NCI-H2227 (cell line): ENCODE data around the gene NTSR2.
"Not testable (repeated sequence)": the region's sequence is repeated elsewhere in the genome, so short reads cannot be mapped to it uniquely, and the experiment has no call there.

ENCODE experiments used
- DNase-seq: peaks from one replicate; lab custom pipeline; 2025; ENCODE audit not compliant: unreplicated experiment; lab: John Stamatoyannopoulos, UW

NTSR2 gene

DNA sequence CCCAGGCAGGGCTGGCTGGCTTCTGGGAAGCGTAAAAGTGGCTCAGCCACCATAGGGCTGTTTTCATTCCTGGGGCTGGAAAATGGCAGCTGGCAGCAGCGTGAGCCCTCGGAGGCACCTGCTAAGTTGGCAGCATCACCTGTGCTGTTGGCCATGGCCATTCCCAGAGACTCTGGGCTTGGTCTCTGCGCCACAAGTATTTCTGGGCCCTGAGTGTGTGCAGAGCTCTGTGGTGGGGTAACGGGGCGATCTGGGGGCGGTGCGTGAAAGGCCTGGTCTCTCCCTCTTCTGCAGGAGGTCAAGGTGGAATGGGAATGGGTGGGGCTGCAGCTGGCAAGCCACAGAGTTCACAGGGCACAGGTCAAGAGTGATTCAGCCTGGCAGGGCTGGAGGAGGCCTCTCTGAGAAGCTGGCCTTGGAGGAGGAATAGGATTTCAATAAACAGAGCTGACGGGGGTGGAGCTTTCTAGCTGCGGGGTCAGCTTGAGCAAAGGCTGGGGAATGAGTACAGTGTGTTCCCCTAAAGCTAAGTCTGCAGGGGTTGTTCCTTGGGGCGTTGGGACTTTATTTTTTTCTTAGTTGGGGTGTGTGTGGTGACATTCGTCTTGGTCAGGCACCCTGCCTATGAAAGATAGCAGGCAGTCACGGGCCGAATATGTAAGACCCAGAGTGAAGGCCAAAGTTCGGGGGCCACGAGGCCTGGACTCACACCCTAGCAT, 10.3 kb upstream of the NTSR2 start:
- DNase-seq, result no peak

DNA sequence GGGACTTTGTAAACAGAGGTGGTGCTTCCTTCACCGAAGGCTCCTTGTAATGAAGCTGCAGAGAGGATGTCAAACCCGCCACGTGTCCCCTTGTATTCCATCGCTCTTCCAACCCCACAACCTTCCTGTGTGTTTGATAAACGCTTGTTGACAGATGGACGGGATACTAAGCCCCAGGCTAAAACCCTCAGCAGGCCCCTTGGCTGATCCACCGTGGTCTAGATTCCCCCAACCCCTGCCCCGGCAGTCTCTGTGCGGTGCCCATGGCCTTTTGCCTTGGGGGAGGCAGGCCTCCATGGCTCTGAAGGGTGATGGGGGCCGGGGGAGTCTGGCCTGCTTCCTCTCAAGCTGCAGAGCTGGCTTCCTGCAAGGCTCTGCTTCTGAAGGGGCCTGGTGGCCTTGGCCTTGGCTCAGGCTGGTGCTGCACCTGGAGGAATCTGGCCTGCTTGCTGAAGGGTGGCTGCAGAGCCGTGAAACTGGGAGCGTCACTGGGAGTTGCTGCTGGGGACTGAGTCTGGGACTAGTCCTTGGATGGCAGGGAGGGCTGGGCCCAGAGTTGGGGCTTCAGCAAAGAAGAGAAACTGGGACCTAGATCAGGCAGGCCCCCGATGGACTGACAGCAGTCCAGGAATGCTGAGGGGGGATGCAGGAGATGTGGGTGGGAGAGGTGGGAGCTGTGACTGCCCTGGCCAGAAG, 9.6 kb upstream of the NTSR2 start:
- DNase-seq, result no peak

DNA sequence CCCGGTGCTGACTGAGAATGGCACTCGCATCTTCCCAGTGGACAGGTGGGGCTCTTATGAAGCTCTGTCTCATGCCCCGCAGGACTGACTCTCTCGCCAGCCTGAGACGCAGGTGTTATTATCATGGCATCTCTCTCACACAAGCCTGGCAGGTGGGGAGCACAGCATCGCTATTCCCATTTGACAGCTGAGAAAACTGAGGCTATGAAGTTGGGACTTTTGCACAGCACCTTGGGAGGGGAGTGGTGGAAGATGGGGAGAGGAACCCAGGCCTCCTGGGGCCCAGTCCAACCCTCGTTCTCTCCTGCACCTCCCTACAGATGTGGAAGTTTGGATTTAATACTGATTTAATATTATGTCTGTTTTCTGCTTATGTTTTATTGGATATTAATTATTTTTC, 9.0 kb upstream of the NTSR2 start:
- no peak for DNase-seq

DNA sequence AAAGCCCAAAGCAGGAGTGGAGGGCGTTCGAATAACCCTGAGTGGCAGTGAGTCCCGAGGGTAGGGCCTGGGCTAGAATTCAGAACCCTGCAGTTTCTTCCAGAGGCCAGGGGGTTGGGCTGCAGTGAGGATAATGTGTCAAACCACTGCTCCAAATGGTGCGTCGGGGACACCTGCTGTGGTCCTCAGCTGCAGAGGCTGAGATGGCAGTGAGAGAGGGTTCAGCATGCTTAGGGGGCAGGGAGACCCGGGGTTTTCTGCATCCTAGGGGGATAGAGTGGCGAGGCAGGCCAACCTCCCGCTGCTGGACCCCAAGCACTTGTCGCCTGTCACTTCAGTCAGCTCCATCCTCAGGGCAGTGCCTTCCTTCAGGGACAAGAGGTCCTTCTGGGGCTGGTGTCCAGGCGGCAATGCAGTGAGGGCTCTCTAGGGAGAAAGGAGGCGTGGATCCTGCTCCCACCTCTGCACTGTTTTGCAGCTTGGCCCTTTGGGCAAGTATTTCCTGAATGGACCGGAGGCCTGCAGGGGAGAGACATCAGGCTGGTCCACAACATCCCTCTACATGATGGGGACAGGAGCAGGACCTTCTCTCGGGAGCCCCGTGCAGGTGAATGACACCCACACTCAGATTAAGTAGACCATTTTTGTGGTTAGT, 8.4 kb upstream of the NTSR2 start:
- DNase-seq, result no peak

DNA sequence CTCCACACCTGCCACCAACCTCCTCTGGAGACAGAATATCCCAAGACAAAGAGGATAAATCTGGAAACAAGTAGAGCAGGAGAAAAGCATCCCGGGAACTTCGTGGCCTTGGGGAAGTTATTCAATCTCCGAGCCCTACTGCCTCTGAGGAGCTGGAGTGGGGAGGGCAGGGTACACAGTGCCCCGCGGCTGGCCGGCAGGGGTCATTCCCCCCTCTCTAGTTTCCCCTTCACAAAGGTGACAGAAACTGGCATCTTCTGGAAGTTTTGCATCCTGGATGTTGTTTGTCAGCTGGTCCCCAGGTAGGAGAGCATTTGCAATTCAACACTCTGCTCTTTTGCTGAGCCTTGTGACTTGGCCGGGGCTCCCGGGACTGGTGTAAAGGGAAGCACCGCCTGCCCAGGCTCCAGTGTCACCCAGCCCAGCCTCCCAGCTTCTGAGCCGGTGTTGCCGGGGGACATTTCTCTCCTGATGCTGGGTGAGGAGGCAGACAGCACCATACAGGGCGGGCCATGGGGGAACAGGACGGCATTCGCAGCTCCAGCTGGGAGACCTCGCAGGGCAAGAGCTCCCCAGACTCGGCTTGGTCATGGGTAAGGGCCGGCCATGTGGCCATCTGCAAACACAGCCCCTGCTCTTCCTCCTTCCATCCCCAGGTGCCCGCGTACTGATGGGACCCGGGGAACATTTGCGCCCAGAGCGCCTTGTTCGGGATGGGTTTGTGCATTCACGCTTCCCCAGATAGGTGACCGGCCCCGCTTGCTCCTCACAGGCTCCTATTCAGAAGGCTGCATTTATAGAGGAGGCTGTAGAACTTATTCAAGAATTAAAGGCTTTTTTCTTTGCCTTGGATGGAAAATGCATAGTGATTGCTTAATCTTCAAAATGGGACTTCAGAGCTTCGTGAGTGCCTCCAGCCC, 7.4 kb upstream of the NTSR2 start:
- no peak for DNase-seq

DNA sequence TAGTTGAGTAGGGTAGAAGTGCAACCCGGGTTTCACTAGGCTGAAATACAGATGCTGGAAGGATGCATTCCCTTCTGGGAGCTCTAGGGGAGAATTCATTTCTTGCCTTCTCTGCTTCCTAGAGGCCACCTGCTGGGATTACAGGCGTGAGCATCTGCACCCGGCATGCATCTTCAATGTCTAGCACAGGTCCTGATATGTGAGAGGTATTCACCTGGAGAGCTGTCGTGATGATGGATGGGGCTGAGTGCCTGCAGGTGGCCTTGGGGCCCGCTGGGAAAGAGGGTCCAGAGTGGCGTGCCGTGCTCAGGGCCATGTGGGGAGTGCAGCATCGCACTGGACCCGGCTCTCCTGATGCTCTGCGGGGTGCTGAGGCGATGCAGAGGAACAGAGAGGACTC, 6.6 kb upstream of the NTSR2 start:
- DNase-seq, result no peak

DNA sequence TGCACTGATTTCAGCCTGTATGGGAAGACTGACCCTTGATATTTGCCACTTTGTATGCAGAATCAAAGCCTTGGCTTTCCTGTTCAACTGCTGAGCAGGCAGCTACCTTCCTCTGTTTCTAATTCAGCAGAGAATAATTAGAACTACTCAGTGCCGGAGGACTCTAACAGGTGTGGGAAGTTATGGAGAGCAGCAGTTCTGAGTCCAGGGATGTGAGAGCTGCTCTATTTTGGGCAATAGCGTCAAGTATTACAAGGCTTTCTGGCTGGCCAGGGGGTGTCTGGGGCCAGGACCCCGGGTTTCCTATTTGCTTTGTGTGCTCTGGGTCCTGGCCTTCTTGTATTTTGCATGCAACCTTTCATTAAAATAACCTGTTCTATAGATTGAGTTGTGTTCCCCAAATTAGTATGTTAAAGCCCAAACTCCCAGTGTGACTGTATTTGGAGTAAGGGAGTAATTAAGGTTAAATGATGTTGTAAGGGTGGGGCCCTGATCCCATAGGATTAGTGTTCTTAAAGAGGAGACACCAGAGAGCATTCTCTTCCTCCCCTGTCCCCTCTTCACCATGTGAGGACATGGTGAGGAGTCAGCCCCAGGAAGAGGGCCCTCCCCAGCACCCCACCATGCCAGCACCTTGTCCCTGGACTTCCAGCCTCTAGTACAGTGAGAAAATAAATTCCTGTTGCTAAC, 5.6 kb upstream of the NTSR2 start:
- no peak for DNase-seq

DNA sequence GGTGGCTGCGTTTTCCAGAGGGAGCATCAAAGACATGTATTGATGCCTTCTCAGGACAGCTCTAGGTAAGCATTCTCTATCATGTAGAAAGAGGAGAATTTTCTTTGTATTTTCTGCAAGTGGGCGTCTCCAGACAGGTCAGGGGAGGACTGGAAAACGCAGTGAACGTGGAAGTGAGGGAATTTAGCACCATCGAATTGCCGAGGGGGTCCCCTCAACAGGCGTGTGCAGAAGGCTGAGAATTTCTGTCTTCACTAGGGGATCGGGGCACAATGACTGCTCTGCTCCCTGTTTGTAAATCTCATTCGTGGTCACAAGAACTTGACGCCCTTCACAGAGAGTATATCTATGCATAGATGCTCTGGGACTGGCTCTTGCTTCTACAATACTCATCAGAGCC, 5.0 kb upstream of the NTSR2 start:
- DNase-seq, result no peak

DNA sequence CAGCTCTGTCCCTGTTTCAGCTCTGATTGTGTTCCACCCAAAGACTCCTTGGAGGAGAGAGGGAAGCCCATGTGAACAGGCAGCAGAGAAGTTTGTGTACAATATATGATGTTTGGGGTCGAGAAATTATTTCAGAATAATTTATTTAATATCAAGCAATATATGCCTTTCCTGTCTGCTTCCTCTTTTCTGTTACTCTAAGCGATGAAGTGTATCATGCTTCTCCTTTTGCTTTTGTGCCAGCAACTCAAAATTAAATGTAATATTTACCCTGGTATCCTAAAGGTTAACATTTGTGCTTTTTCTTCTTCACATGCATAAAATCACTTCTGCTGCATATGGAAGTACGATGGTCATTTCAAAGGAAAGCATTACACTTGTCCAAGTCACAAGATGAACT, 2.4 kb upstream of the NTSR2 start:
- DNase-seq, result no peak

DNA sequence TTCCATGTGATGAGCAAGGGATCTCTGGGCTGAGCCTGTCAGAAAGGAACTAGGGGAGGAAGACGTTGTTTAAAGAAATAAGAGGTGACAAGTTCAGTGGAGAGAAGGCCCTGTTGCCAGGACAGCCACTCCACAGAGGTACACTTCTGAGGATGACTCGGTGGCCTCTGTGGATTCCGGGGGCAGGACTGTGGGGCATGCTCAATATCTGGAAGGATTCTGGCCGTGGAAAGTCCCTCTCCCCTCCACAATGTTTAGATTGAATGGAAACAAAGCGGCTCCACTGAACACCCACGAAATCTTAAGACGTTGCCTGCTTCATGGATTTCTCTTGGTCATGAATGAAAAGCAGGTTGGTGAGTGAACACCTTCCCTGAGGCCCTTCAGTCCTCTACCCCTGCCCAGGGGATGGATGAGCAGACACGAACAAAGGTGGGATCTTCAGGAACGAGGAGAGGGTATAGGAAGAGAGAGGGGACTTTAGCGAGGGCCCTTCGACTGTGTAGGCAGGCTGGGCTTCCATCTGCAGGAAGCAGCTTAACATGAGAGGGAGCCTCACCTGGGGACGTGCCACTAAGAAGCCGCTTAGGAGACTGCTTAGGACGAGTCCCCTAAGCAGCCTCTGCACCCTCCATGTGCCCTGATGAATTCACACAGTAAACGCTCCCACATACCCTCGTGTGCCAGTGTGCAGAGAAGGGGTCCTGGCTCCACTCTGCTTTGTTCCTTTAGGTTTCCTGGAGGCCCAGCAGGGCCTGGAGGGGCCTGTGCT, 1.9 kb downstream of the NTSR2 start:
- no peak for DNase-seq

DNA sequence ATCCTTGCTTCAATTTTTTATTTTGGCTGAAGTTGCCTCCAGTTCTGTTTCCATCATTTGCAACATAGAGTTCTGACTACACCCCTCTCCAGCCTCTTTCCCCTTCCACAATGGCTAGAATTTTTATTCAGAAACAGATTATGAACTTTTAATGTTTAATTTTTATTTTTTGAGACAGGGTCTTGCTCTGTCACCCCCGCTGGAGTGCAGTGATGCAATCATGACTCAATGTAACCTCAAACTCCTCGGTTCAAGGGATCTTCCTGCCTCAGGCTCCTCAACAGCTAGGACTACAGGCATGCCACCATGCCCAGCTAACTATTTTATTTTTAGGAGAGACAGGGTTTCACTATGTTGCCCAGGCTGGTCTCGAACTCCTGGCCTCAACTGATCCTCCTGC, 2.8 kb downstream of the NTSR2 start:
- DNase-seq, result no peak

DNA sequence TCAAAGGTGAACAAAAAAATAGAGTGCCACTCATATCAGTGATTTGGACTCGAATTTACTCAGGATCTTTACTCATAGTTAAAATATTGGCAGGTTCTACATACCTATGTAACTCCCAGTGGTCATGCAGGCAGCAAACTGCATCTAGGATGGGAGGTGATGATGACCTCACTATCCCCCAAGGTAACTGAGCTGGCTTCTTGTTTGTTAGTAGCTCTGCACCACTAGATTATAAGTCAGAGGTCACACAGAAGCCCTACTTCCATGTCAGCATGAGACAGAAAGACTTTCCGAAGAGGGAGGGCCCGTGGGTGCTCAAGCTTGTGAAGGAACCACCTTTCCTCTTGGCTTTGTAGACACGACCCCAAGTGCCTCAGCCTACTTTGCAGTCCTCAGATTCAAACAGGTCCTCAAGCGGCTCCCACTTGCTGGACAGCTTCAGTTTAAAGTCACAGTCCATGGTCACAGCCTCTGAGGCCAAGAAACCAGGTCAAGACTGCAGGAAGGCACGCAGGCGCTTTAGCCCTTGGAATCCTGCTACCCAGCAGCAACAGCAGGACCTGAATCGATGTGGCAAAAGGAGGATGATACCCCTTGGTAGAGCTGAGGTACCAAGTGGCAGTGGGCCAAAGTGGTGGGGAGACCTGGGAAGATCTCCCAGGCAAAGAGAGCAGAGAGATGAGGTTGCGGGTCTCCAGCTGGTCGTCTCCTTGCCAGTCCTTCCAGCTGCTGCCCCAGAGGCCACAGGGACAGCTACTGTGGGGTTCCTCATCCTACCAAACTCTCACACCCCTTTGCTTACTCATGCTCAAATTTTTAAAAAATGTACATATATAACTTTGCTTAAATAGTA, 4.3 kb downstream of the NTSR2 start:
- DNase-seq, result no peak

DNA sequence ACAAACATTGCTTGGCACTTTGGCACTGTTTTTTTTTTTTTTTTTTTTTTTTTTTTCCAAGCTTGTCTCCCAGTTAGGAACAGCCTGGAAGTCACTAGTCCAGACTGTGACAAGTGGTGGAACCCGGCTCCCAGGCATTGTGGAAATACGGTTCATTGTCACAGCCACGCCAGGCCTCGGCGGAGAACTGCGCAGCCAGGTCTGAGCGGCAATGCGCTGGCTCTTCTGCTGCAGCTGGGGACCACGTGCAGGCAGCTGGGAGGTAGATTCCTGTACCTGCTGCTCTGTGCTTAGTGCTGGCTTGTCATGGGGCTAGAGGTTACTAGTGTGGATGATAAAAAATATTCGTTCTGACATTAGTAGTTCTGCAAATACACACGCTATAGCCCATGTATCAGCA, 5.0 kb downstream of the NTSR2 start:
- DNase-seq, result no peak

DNA sequence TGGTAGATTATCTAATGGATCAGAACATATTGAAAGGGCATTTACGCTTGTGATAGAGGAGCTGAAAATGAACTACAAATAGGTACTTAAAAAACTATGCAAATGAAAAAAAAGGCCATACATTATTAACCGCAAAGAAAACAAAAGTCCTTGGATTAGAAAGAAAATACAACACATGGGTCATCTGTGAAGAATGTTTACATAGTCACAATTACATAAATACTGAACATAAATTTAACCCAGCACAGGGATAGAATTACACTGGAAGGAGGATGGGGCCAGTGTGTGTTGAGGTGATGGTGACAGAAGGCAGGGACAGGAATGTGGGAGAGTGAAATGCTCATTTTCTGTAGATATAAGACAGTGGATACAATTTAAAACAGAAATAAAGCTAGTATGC, 6.6 kb downstream of the NTSR2 start:
- DNase-seq, result no peak

DNA sequence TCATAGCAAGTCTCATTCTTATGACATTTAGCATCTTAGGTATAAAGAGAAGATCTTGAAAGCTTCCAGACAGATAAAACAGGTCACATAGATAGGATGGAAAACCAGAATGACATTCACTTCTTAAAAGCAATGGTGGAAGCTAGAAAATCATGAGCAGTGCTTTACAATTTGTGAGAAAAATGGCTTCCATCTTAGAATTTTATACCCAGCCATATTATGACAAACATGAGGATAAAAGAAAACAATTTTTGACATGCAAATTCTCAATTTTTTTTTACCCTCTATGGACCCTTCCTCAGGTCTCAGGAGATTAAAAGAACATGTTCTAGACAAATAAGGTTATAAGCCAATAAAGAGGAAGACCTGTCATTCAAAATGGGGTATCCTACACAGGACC, 7.1 kb downstream of the NTSR2 start:
- no peak for DNase-seq

DNA sequence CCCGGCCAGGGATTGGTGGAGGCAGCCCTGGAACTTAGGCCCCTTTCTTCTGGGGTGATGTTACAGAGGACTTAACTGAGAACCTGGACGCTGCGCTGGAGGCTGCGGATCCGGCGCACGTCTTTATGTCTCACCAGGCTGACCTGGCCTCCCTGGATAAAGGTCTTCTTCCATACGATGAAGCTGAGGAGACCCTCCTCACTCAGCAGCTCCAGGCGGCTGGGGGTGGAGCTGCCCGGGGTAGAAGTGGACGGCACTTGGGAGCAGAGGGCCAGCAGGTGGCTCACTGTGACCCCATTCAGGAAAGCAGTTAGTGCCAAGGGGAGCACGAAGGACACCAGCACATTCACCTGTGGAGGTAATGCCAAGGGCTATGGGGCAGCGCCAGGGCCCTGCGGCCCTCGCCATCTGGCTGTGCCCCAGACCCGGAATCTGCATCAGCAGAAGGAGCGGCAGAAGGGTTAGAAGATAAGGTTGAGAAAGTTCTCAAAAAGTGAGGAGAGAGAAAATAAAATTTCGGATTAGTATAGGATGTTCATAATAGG, 8.0 kb downstream of the NTSR2 start:
- DNase-seq, result no peak

DNA sequence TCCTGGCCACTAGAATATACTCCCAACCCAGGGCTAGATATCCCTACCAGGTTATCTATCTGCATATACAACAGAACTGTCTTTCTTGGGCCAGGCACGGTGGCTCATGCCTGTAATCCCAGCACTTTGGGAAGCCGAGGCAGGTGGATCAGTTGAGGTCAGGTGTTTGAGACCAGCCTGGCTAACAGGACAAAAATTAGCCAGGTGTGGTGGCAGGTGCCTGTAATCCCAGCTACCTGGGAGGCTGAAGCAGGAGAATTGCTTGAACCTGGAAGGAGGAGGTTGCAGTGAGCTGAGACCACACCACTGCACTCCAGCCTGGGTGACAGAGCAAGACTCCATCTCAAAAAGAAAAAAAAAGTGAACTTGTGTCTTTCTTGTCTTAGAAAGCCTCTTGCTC, 9.6 kb downstream of the NTSR2 start:
- DNase-seq, result not testable (repeated sequence)

DNA sequence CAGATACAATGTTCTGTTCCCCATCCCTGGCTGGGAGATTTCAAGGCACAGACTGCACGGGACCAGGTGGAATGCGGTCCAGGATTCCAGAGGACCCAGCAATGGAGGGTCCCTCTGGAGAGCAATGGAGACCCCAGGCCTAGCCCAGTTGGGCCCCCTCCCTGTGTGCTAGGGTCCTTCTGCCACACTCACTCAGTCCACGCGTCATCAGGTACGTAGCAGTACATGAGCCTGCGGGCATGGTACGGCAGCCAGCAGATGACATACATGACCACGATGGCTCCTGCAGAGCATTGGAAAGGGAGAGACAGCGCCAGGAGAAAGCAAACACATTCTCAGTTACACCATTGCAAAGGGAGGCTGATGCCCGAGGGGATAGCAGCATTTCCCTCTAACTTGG, 10.1 kb downstream of the NTSR2 start:
- DNase-seq, result no peak

DNA sequence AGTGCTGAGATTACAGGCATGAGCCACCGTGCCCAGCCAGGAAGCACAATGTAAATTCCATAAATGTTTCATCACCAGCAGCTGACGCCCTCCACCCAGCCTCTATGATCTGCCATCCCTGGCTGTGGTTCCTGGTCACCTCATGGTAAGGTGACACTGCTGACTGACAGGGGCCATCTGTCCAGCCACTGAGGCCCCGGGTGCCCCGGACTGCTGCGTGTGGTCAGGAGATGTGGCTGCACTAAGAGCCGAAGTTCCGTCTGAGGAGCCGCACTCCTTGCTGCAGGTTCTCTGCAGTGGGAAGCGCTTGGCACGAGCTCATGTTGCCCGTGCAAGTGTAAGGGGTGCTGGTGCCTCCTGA, 10.9 kb downstream of the NTSR2 start:
- no peak for DNase-seq
